BJ (cell line): Measurements from ENCODE around the gene RBM41. TPM values are rescaled to one million over a fixed set of nuclear protein-coding genes. Genes with fewer than 3 reads are reported as not detected.
"Not testable (repeated sequence)": the region's sequence is repeated elsewhere in the genome, so short reads cannot be mapped to it uniquely, and the experiment has no call there.

Source experiments
- CTCF ChIA-PET: fragments of 350-600 bp; formaldehyde crosslinking; extraction: SDS; loops from one replicate; lab custom pipeline; 2021; ENCODE audit warnings: antibody characterized with exemption, inconsistent platforms; lab: Yijun Ruan, JAX
- POLR2A ChIA-PET: fragments of 300-600 bp; sonication (Branson Sonifier 250); formaldehyde crosslinking; extraction: SDS; loops from one replicate; lab custom pipeline; 2021; ENCODE audit warnings: antibody characterized with exemption; lab: Charles Lee
- DNase-seq: peaks from one replicate; pipeline ENCODE4 v3.0.0-alpha.2; 2011; ENCODE audit warnings: low read depth
- H3K27me3 ChIP-seq: 2 replicates; pipeline ENCODE4 v1.6.0; 2011; ENCODE audit warnings: low read length; ENCODE audit not compliant: control insufficient read depth, insufficient read depth
- H3K36me3 ChIP-seq: 2 replicates; pipeline ENCODE4 v1.5.1; 2011; ENCODE audit warnings: low read length; ENCODE audit not compliant: control insufficient read depth, insufficient read depth
- H3K4me3 ChIP-seq: 2 replicates; pipeline ENCODE4 v1.5.1; 2011; ENCODE audit warnings: low read depth, mild to moderate bottlenecking, control low read depth, low read length
- CTCF ChIP-seq: IDR thresholded peaks from 2 replicates; pipeline ENCODE4 v1.5.1; 2011; ENCODE audit warnings: low read depth, mild to moderate bottlenecking, control low read depth, inconsistent platforms, low read length, moderate library complexity; ENCODE audit not compliant: insufficient read depth
- polyA minus RNA-seq: library from RNA; depleted of rRNA, polyadenylated mRNA; stranded (reverse); fragments of >200 nt; gene quantifications from 2 replicates; pipeline ENCODE4 v1.2.3, GENCODE V29; 2011; rRNA and poly(A)+ RNA removed
- polyA plus RNA-seq: library from polyadenylated mRNA; depleted of rRNA; stranded (reverse); fragments of >200 nt; gene quantifications from 2 replicates; pipeline ENCODE4 v1.2.3, GENCODE V29; 2011; rRNA removed

RBM41 gene
- polyA plus RNA-seq: 3.0 and 6.5 TPM in 2 replicates
- polyA minus RNA-seq: 4.0 and 5.2 TPM in 2 replicates

GRCh38 chrX:107118322-107119147, at the start of gene RBM41:
Gene RBM41, minus strand, starts transcription at chrX:107118822. Its CDS starts 49 bp downstream, at chrX:107118773.
- TF ChIP-seq CTCF: no peak
- CTCF ChIA-PET: no interaction called here
- peak within 1 kb of the TSS; percentile 63 for H3K4me3 ChIP-seq
- peak; percentile 25 for DNase-seq
- H3K36me3 ChIP-seq: 0 out of 2 replicates have a peak, but pooled peaks cover 1% of the 10 kb centered on the region
- H3K27me3 ChIP-seq: no peaks in the 10 kb centered on the region
- POLR2A ChIA-PET: no interaction called here

- DNase-seq: no peak
- ChIA-PET CTCF (no interaction called here), POLR2A (no interaction called here)
- Histone ChIP-seq H3K4me3 (no peak overlapping the region), H3K36me3 (no peaks in the 10 kb centered on the region), H3K27me3 (no peaks in the 10 kb centered on the region)
- TF ChIP-seq CTCF: no peak
Observed at GRCh38 chrX:107168257-107168656, 49.6 kb upstream of the RBM41 start.

DNA sequence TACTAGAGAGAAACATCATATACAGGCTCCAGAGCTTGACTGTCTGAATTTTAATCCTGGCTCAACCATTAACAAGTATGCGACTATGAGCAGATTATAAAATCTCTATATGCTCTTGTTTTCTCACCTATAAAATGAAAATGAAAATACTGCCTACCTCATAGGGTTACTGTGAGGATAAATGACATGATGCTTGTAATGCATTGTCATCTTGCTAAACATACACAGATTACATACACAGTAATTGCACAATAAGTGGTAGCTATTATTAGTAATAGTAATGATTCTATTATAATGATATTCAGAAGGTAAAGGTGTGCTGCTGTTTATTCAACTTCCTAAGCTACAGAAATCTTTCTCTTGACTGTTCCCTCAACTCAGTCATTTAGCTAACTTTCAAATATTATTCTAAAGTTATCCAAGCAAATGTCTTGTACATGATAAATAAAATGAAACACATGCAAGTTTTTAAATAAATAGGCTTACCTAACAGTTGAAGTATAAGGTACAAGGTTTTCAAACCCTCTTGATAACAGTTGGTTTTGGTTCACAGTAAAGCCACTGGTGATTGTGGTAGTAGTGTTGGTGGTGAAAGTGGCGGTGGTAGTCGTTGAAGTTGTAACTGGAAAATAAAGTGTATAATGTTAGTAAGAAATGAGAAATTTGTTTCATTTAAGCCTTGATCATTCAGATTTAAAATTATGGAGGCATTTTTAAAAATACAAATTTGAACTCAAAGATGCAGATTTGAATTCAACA, 48.7 kb upstream of the RBM41 start:
- no peak overlapping the region for H3K4me3 ChIP-seq
- ChIA-PET CTCF (no interaction called here), POLR2A (no interaction called here)
- no peaks in the 10 kb centered on the region for H3K27me3 ChIP-seq
- TF ChIP-seq CTCF: no peak
- H3K36me3 ChIP-seq: no peaks in the 10 kb centered on the region
- no peak for DNase-seq

- H3K36me3 ChIP-seq, POLR2A ChIA-PET, H3K4me3 ChIP-seq, DNase-seq, CTCF ChIA-PET, H3K27me3 ChIP-seq: not testable (repeated sequence)
Observed at GRCh38 chrX:107157618-107158017, 39.0 kb upstream of the RBM41 start.

DNA sequence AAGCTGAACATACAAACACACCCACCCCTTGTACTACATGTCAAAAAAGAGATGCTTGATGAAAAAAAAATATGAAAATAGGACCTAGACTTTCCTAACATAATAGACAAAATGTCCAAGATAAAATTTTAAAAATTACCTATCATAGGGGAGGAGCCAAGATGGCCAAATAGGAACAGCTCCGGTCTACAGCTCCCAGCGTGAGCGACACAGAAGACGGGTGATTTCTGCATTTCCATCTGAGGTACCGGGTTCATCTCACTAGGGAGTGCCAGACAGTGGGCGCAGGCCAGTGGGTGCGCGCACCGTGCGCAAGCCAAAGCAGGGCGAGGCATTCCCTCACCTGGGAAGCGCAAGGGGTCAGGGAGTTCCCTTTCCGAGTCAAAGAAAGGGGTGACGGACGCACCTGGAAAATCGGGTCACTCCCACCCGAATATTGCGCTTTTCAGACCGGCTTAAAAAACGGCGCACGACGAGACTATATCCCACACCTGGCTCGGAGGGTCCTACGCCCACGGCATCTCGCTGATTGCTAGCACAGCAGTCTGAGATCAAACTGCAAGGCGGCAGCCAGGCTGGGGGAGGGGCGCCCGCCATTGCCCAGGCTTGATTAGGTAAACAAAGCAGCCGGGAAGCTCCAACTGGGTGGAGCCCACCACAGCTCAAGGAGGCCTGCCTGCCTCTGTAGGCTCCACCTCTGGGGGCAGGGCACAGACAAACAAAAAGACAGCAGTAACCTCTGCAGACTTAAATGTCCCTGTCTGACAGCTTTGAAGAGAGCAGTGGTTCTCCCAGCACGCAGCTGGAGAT, 37.2 kb upstream of the RBM41 start:
- CTCF ChIA-PET, H3K4me3 ChIP-seq, DNase-seq, POLR2A ChIA-PET, H3K27me3 ChIP-seq, H3K36me3 ChIP-seq: not testable (repeated sequence)
